ENCODE data around the gene HOXC11.

The HOXC11 gene

DNA sequence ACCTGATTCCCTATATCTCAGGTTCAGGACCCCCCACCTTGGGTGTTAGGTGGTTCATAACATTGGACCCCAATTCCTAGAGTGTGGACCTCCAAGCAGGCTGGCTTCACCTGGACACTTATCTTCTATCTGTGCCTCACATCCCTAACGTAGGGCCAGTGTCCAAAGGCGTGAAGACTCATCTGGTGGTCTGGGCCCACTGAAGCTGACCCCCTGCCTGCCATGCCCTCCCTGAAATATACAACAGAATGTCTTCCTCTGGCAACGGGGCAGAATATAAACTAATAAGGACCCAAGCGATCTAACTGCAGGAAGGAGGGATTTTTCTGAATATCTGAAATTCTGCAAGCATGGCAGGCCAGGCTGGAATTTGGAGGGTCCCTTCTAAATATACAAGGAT lies 28.7 kb upstream of the HOXC11 start:
- no peak for DNase-seq

DNA sequence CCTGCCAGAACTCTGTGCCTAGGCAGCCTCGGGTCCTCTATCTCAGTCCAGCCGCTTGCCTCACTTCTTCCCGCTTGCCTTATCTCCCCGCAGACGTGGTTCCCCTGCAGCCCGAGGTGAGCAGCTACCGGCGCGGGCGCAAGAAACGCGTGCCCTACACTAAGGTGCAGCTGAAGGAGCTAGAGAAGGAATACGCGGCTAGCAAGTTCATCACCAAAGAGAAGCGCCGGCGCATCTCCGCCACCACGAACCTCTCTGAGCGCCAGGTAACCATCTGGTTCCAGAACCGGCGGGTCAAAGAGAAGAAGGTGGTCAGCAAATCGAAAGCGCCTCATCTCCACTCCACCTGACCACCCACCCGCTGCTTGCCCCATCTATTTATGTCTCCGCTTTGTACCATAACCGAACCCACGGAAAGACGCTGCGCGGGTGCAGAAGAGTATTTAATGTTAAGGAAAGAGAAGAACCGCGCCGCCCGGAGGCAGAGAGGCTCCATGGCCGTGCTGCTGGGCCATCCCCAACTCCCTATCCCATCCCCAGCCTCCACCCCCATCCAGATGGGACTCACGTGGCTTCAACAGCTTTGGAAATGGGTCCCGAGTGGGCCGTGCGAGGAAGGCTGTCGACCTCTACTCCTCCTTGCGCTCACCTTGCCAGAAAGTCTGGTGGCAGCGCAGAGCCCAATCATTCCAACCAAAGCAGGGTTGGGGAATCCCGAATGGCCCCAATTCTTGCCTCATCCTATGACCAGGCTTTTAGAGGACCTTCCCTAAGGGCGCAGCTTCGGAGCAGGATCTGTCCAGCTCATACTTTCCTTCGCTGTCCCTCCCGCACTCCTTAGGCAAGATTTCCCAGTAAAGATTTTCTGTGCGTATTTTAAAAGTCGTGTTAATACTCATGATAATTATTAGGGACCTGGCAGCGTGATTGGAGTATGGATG lies 27.7 kb upstream of the HOXC11 start:
- no peak for DNase-seq

DNA sequence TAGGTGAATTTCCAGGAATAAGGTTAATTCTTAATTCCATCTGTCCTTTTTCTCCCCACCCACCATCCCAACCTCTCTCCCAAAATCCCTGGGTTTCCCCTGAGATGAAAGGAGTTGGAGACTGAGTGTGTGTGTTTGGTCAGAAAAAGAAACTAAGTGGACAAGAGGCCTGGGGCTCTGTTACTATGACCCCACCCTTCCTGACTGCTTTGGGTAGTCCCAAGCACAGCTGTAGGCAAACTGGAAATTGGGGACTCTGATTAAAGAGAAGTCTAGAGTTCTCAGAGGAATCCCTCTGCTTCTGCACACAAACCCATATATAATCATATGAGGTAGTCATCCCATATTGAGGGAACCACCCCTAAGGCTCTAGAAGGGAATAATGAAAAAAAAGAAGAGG lies 25.2 kb upstream of the HOXC11 start:
- DNase-seq: no peak

DNA sequence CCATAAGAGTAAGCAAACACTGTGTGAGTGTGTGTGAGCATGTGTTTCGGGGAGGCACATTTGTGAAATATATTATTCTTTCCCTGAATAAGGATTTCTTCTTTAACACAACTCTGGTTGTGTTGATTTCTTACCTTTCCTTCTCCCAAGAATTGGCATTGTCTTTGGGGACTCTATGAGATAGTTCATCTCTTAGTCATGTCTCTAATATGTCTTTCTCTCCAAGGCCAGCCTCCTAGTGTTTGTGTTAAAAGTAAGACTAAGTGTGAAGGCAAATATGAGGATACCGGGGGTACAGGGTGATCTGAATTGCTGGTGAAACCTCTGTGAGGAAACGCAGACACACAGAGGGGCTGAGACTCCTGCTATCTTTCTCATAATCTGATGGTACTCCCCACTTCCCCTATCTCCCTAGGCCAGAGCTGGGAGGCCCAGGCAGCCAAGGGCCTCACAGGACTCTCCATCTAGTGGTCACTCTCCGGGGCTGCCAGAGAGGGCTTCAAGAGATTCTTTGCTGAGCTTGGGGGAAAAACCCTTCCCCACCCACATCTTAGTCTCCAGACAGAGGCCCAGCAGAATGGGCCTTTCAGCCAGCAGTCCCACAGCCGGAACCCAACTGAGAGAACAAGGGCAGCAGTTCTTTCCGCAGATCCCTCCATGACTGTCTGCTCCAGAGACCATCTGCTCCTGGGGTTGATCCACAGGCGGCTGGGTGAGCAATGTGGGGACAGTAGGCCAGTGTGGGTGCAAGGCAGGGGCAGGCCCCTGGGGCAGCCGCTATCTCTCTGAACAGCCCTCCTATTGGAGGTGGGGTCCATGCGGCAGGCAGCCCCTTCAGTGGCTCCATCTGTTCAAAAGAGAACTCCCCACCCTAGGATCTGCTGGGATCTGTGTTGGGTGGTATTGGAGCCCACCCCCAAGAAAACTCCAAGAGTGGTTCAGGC lies 24.0 kb upstream of the HOXC11 start:
- no peak for DNase-seq

DNA sequence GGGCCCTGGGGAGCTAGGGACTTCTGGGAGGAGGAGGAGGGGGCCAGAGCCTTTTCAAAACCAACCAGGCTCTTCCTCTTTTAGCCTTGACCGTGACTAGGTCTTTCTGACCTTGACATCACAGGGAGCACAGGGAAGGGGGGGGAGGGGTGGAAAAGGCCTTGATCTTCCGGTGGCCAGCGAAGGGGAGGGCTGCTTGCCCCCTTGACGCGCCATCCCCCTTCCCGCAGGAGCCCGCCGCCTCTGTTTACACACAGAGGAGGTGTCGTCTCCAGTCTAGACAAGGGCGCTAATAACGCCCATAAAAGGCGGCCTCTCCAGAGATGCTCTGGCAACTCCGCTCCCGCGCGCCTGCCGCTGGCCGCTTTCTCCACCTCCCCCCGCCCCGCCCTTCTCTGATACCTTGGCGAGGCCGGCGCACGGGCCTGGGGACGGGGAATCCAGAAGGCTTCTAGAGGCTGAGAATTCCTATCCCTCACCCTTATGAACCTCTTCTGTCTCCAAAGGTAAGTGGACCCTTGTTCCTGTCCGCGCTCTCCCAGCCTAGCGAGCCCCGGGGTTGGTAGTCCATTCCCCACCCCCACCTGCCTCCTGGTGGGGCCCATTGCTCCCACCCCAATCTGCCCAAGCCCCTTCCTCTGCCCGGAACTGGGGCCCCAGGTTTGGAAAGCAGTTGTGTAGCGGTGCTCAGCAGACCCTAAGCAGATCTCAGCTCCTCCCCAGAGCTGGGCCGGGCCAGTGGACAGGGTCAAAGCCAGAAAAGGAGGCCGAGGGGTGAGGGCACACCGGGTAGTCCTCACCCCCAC lies 23.1 kb upstream of the HOXC11 start:
- DNase-seq: no peak

DNA sequence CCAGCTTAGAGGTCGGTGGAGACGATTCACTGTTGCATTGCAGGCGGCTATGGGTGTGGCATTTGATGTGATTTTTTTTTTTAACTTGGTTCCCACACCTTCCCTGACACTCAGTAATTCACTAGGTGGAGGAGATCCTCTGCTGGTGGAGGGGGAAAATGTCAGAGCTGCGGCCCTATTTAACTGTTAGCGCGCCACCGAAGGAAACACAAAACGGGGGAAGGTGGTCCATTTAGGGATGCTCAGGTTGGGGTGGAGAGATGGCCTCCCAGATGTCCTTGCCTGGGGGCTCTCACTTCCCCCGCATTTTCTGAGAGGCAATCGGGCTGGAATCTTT lies 22.5 kb upstream of the HOXC11 start:
- DNase-seq: no peak

DNA sequence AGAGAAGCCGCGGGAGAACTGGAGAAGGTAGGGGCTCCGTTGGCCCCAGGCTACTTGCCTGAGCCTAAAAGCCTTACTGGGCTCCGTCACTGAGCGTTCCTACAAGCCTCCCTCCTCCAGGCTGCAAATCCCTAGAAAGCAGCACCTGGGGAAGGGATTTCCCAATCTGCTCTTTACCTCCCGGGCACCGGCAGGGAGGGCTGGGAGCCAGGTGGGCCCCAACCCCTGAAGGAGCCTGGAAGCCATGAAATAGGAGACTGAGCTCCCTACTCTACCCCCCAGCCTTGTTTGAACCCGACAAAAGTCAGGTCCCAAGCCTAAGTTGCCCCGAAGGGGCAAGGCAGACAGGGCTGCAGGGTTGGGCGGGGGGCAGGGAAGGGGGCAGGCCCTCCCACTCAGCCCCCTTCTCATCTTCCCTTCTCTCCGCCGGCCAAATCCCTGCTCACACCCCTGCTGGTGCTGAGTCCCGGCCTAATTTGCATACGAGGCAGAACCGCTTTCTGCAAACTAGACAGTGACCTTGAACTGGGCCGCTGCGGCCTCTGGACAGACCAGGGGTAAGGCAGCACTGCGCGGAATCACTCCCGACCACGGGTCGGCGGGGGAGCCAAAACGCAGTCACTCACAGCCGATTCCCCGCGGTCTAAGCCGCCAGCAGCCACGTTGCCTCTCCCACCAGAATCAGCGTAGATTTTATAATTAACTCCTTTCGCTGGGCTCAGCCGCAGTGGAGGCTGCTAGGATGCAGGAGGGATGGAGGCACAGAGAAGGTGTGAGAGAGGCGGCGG lies 21.9 kb upstream of the HOXC11 start:
- DNase-seq: no peak

DNA sequence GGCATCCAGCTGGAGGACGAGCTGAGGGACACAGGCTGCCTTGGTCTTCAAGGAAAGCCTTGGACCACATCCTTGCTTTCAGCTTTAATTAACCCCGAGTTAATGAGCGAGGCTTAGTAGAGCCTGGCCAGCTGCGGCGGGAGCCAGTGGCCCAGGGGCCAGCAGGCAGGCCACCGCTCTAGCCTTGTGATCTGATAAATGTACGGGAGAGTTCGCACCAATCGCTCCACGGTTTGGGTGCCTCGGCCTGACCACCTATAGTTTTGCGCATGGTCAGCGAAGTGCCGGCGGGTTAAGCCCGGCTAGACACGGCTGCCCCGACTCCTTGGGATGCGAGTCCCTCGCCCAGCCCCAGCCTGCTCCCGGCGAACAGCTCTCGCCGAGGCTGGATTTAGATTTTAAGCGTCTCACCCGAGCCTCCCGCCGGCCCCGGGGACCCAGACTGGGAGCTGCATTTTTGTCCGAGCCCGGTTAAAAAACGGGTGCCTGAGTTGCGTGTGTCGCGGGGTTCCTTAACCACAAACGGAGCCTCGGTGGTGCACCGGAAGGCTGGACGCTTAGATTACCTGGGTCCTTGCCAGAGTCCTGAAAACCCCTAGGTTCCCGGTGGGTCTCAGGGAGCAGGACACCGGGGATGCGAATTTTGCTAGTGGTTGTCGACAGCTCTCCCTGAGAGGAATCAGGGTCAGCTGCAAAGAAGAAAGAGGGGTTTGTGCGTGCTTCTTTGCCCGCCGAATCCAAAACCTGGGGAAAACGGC lies 21.2 kb upstream of the HOXC11 start:
- DNase-seq: no peak

DNA sequence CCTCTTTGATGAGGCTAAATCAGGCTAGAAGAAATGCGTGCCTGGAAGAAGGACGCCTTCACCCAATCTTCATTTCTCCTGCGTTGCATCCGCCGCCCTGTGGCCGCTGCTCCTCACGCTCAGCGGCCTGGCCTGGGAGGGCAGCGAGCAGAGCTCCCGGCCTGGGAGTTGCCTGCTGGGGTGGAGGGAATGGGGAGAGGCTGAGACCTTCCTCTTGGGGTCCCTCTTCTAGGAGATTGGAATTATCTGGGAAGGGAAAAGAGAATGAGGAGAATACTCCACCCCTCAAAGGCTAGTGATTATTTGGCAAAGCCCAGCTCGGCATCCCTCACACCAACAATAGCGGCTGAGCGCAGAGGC lies 20.6 kb upstream of the HOXC11 start:
- no peak for DNase-seq

DNA sequence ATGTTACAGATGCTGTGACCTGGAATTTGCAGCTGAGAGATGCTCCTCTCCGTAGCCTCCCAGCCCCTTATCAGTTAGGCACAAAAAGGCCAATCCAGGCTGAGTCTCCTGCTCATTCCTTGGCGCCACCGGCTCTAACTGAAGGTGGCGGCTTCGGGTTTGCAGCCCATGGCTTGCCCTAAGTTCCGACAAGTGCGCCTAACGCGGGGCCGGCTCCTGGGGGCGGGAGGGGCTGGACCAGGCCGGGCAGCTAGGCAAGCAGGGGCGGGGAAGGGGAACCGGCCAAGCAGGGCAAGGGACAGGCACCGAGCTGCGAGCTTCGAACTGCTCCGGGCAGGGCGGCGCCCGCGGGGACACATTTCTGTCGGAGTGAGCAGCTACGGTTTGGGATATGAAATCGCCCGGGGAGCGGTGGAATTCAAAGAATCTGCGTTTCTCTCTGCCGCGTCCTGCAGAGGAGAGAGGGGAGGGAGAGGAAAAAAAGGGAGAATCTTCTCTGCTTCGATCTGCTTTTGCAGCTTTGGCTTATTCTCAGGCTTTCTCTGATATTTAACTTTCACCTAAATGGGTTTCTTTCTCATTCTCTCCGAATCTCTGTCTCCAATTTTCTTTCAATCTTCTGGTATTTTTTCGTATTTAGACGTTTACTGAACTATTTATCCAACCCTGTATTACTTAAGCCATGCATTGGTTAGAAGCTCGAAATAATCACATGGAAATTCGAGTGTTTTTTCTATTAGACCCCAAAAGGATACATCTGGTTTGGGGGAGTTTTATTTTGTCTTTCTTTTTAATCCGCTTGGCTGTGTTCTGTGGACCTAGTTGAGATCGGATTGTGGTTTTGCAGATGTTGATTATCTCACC lies 19.8 kb upstream of the HOXC11 start:
- no peak for DNase-seq

DNA sequence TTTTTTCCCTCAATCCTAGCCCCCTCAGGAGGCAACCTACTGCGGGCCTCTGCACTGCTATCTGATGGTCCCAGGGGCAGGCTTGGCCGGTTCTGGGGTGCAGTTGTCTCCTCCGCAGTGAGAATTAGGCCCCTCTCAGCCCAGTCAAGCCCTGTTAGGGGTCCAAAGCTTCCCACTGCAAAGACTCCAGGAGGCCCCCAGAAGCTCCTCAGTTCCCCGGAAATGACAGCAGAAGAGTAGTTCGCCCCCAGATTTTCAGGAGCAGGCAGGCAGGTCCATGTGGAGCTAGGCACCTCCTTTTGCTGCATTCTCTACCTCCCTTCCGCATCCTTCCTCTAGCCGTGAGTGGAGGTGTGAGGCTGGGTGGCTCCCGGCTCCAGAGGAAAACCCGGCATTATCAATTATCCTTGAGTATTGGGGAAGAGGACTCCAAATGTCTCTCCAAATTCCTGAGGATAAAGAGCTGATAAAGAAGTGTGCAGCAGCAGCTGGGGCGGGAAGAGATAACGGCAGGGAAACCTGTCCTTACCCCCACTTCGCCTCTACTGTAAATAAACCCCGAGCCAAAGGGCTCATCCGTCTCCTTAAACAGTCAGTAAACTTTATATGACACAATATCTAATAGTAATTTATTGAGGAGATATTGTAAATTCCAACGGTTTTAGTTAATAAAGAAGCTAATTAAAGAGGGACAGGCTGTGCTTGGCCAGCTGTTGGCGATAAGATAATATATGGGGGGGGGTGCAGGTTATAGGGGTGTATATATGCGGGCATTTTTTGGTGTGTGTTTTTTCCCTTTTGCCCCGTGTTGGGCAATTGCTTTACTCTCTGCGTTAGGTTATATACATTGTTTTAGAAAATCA lies 18.9 kb upstream of the HOXC11 start:
- no peak for DNase-seq

DNA sequence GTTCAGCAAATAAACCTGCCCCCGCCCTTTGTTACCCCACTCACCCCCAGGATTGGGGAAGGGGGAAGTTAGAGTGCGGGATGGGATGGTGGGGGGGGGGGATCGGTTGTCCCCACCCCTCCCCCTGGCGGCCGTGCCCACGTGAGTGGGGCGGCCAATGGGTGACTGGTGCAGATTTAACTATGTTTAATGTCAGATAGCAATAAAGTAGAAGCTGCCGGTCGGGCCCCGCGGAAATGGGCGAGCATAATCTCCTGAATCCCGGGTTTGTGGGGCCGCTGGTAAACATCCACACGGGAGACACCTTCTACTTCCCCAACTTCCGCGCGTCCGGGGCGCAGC lies 18.3 kb upstream of the HOXC11 start, which contains the start of gene HOXC12:
Gene HOXC12, plus strand, starts transcription at position 210 of the 342 bp plus-strand sequence. Its CDS starts 27 bp downstream, at position 237.
- no peak for DNase-seq

DNA sequence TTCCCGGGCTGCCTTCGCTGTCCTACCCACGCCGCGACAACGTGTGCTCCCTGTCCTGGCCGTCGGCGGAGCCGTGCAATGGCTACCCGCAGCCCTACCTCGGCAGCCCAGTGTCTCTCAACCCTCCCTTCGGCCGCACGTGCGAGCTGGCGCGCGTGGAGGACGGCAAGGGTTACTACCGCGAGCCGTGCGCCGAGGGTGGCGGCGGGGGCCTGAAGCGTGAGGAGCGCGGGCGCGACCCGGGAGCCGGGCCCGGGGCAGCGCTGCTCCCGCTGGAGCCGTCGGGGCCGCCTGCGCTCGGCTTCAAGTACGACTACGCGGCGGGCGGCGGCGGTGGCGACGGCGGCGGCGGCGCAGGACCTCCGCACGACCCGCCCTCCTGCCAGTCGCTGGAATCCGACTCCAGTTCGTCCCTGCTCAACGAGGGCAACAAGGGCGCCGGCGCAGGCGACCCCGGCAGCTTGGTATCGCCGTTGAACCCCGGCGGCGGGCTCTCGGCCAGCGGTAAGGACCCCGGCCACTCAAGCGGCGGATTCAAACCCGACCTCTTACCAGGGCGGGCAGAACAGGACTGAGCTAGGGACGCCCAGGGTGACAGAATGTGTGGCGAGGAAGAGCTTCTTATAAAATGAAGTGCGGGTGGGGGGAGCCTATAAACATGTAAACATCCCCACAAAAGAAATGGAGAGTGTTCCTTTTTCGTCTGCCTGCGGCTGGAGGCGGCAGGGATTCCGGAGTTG lies 17.7 kb upstream of the HOXC11 start:
- DNase-seq: no peak

DNA sequence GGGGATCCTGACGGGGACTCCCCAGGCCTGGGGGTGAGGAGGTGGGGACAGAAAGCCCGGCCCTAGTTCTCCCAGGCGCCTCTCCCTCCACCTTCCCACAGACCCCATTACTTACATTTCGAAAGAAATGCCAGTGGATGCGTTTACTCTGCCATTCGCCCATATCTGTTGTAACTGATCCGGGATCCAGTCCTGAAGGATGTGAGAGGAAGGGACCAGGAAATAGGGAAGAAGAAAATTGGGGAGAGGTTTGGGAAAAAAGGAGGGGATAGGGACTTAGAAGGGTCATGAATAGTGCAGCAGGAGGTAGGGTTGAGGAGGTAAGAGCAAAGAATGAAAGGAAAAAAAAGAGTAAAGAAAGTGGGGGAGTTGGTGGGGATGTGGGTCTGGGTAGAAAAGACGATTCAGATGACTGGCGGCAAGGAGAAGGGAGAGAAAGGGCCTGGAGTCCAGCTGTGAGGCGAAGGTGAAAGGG lies 17.1 kb upstream of the HOXC11 start:
- no peak for DNase-seq

DNA sequence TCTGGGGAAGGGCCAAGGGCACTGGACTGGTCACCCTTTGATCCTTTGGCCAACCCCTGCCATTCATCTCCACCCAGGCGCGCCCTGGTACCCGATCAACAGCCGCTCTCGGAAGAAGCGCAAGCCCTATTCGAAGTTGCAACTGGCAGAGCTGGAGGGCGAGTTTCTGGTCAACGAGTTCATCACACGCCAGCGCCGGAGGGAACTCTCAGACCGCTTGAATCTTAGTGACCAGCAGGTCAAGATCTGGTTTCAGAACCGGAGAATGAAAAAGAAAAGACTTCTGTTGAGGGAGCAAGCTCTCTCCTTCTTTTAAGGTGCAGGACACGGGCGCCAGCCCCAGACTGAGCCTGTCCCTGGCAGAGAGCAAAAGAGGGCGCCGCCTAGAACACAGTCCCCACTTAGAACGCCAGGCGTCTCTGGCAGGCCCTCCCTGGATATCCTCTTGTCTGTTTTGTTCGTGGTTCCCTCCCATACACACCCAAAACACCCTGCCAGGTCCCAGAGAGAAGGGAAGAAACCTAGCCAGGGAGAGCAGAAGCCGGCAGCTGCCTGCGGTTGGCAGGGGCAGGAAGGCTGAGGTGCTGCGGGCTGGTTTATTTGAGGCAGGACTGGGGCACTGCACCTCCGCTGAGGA lies 16.6 kb upstream of the HOXC11 start:
- DNase-seq: no peak

DNA sequence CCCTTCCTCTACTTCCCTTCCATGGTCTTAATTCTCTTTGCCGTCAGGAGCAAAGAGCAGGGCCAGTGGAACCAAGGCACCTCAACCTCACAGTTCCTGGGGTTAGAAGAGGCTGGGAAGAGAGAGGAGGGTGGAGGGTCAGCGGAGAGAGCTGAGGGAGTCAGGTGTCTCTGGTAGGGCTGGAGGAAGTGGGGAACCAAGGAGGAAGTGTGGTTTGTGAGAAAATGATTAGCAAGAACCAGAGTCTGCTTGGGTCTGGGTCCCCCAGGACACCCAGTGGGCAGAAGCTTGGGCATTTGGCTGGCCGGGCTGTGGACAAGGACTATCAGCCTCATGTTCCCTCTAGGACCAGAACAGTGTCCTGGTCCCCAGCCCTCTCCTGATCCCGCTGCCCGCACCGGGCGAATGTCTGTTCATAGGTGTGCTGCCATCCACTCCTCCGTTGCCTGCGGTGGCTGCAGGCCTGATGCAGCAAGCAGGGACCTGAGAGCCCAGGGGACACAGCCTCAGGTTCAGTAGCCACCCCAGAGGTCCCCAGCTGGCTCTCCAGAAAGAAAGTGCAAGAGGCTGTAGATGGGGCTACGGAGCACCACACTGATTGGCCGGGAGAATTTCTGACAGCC lies 15.9 kb upstream of the HOXC11 start:
- DNase-seq: no peak

DNA sequence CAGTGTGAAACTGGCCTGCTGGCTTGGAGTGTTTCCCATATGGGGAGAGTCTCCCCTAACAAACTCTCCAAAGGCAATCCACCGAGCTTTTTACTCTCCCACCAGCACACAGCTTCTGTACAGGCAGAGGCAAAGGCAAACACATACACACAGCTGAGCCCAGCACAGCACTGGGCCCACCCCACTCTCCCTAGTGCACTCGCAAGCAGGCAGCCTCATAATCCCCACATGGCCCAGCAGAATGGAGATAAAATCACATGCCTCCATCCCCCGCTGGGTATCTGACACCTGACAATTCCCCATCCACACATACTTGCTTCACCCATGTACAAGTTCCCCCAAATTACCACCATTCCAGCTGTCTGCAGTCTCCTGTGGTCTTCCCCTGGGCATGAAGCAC lies 14.8 kb upstream of the HOXC11 start:
- DNase-seq: no peak

DNA sequence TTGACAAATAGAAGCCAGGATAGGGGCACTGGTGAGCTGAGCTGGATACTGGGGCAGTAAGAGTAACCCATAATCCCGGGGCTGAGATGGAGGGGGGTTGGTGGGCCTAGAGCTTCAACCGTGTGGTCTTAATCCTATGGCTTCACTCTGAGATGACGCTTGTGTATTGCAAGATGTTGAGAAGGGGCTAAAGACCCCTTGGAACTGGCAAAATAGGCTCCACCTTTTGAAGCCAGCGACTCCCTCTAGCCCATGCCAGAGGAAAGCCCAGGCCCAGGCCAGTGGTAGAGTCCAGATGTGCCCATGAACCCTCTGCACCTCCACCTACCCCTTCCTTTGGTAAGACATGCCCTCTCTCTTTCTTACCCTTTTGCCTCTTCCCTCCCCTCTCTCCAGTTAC lies 13.6 kb upstream of the HOXC11 start:
- DNase-seq: no peak

Measured in NCI-H2227 treated with DMSO at 0.1 percent for 48 hours (cell line).